ENCODE results near the gene PSTPIP1.

Gene PSTPIP1

GRCh38 chr15:76994971-76995945 lies at the start of gene PSTPIP1:
Gene PSTPIP1, plus strand, starts transcription at chr15:76995126. Its CDS starts 448 bp downstream, at chr15:76995574.
- H2AFZ ChIP-seq (ENCODE audit: low read depth), result no peak within 1 kb of the TSS
- H3K36me3 ChIP-seq (ENCODE audit: insufficient read depth), result no peaks in the 10 kb centered on the region
- TF ChIP-seq, protein P1, sequence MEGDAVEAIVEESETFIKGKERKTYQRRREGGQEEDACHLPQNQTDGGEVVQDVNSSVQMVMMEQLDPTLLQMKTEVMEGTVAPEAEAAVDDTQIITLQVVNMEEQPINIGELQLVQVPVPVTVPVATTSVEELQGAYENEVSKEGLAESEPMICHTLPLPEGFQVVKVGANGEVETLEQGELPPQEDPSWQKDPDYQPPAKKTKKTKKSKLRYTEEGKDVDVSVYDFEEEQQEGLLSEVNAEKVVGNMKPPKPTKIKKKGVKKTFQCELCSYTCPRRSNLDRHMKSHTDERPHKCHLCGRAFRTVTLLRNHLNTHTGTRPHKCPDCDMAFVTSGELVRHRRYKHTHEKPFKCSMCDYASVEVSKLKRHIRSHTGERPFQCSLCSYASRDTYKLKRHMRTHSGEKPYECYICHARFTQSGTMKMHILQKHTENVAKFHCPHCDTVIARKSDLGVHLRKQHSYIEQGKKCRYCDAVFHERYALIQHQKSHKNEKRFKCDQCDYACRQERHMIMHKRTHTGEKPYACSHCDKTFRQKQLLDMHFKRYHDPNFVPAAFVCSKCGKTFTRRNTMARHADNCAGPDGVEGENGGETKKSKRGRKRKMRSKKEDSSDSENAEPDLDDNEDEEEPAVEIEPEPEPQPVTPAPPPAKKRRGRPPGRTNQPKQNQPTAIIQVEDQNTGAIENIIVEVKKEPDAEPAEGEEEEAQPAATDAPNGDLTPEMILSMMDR (conservative IDR thresholded peaks at IDR 0.05; ENCODE audit: low read depth, low read length), result no peak
- no peaks in the 10 kb centered on the region for H3K4me1 ChIP-seq (ENCODE audit: low read depth, poor library complexity, severe bottlenecking)
- no peak within 1 kb of the TSS for H3K27ac ChIP-seq
- no peak within 1 kb of the TSS for H3K4me2 ChIP-seq
- no peak within 1 kb of the TSS for H3K9ac ChIP-seq
- no peaks in the 10 kb centered on the region for H4K20me1 ChIP-seq (ENCODE audit: insufficient read depth)
- H3K79me2 ChIP-seq (ENCODE audit: insufficient read depth, low read depth), result no peaks in the 10 kb centered on the region
- H3K27me3 ChIP-seq (ENCODE audit: insufficient read depth, low read depth), result no peaks in the 10 kb centered on the region
- no peak within 1 kb of the TSS for H3K4me3 ChIP-seq (IDR thresholded peaks at IDR 0.05; ENCODE audit: insufficient read depth, low read depth, low read length)

GRCh38 chr15:76945494-76946093 lies 49.3 kb upstream of the PSTPIP1 start:
- Histone ChIP-seq H3K27me3 (ENCODE audit: insufficient read depth, low read depth) (no peaks in the 10 kb centered on the region), H3K4me1 (ENCODE audit: low read depth, poor library complexity, severe bottlenecking) (no peaks in the 10 kb centered on the region), H3K9ac (no peak overlapping the region), H2AFZ (ENCODE audit: low read depth) (no peak overlapping the region), H3K36me3 (ENCODE audit: insufficient read depth) (no peaks in the 10 kb centered on the region), H3K79me2 (ENCODE audit: insufficient read depth, low read depth) (no peaks in the 10 kb centered on the region), H3K4me2 (no peak overlapping the region), H3K4me3 (IDR thresholded peaks at IDR 0.05; ENCODE audit: insufficient read depth, low read depth, low read length) (no peak overlapping the region), H4K20me1 (ENCODE audit: insufficient read depth) (no peaks in the 10 kb centered on the region), H3K27ac (no peak overlapping the region)
- TF ChIP-seq, protein P1 (conservative IDR thresholded peaks at IDR 0.05; ENCODE audit: low read depth, low read length), result no peak

GRCh38 chr15:76947454-76947853 lies 47.5 kb upstream of the PSTPIP1 start:
- Histone ChIP-seq H3K4me1 (ENCODE audit: low read depth, poor library complexity, severe bottlenecking) (peaks cover 16% of the 10 kb centered on the region), H3K36me3 (ENCODE audit: insufficient read depth) (no peaks in the 10 kb centered on the region), H3K9ac (no peak overlapping the region), H2AFZ (ENCODE audit: low read depth) (no peak overlapping the region), H3K4me2 (no peak overlapping the region), H3K27ac (no peak overlapping the region), H4K20me1 (ENCODE audit: insufficient read depth) (no peaks in the 10 kb centered on the region), H3K79me2 (ENCODE audit: insufficient read depth, low read depth) (no peaks in the 10 kb centered on the region), H3K4me3 (IDR thresholded peaks at IDR 0.05; ENCODE audit: insufficient read depth, low read depth, low read length) (no peak overlapping the region), H3K27me3 (ENCODE audit: insufficient read depth, low read depth) (no peaks in the 10 kb centered on the region)
- TF ChIP-seq, protein P1 (conservative IDR thresholded peaks at IDR 0.05; ENCODE audit: low read depth, low read length), result no peak

DNA sequence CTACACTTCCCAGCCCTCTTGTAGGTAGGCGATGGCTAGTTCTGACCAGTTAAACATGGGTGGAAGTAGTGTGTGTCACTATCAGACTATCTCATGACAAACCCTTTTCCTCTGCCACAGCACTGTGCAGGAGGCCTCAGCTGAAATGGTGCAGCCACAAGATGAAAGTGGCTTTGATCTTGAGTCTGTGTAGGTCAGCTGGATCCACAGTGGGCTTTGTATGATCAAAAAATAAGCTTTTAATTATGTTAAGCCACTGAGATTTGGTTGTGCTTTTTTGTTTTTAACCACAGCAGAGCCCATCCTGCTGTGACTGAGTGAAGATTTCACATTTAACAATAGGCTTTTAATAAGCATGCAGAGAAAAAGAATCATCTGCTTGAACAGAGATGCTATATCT lies 43.7 kb upstream of the PSTPIP1 start:
- no peaks in the 10 kb centered on the region for H3K79me2 ChIP-seq (ENCODE audit: insufficient read depth, low read depth)
- no peaks in the 10 kb centered on the region for H4K20me1 ChIP-seq (ENCODE audit: insufficient read depth)
- no peak overlapping the region for H3K27ac ChIP-seq
- no peak overlapping the region for H2AFZ ChIP-seq (ENCODE audit: low read depth)
- H3K9ac ChIP-seq, result no peak overlapping the region
- H3K4me1 ChIP-seq (ENCODE audit: low read depth, poor library complexity, severe bottlenecking), result peaks cover 16% of the 10 kb centered on the region
- H3K4me2 ChIP-seq, result no peak overlapping the region
- TF ChIP-seq, protein P1 (conservative IDR thresholded peaks at IDR 0.05; ENCODE audit: low read depth, low read length), result no peak
- H3K36me3 ChIP-seq (ENCODE audit: insufficient read depth), result no peaks in the 10 kb centered on the region
- H3K27me3 ChIP-seq (ENCODE audit: insufficient read depth, low read depth), result no peaks in the 10 kb centered on the region
- H3K4me3 ChIP-seq (IDR thresholded peaks at IDR 0.05; ENCODE audit: insufficient read depth, low read depth, low read length), result no peak overlapping the region
